H1 (cell line): ENCODE results near the gene COX5A. TPM values are rescaled to one million over a fixed set of nuclear protein-coding genes. Genes with fewer than 3 reads are reported as not detected.
A peak's percentile ranks its signal among the peaks of the same experiment; 100 is the strongest.

Experiments
- CTCF ChIA-PET: fragments of 300-600 bp; sonication (Branson Sonifier 250); formaldehyde crosslinking; loops from one replicate; lab custom pipeline; 2021; ENCODE audit not compliant: partially characterized antibody; lab: Charles Lee
- POLR2A ChIA-PET: fragments of 300-600 bp; sonication (Branson Sonifier 250); formaldehyde crosslinking; loops from one replicate; lab custom pipeline; 2021; ENCODE audit warnings: inconsistent platforms; ENCODE audit not compliant: partially characterized antibody; lab: Charles Lee
- DNase-seq, 2 experiments: peaks; one replicate each; pipeline versions ENCODE4 v3.0.0 to v3.0.0-alpha.2; 2010 to 2022; ENCODE audit warnings: low spot score in 2 of 2, low read depth in 1 of 2, mixed read lengths in 1 of 2
- FAIRE-seq: peaks from 2 replicates; lab custom pipeline; 2011; peaks lifted over from hg19 to GRCh38; lab: Jason Lieb, UNC
- H2AFZ ChIP-seq: 2 replicates; pipeline ENCODE4 v1.8.1; 2012; ENCODE audit warnings: low read length, inconsistent platforms
- H2AK5ac ChIP-seq: 2 replicates; pipeline ENCODE4 v1.6.1; 2013; ENCODE audit warnings: low read depth, low read length
- H2BK120ac ChIP-seq: replicated peaks from 2 replicates; pipeline ENCODE3; 2013; ENCODE audit warnings: low read depth, low read length, inconsistent platforms
- H2BK12ac ChIP-seq: 2 replicates; pipeline ENCODE4 v1.6.1; 2013; ENCODE audit warnings: low read depth, low read length
- H2BK15ac ChIP-seq: 2 replicates; pipeline ENCODE4 v1.6.1; 2013; ENCODE audit warnings: low read length
- H2BK20ac ChIP-seq: 2 replicates; pipeline ENCODE4 v1.6.1; 2013; ENCODE audit warnings: low read length
- H2BK5ac ChIP-seq: 2 replicates; pipeline ENCODE4 v1.6.1; 2013; ENCODE audit warnings: low read depth, low read length
- H3K14ac ChIP-seq: 2 replicates; pipeline ENCODE4 v1.6.1; 2013; ENCODE audit warnings: inconsistent platforms; ENCODE audit not compliant: insufficient read length
- H3K18ac ChIP-seq: 2 replicates; pipeline ENCODE4 v1.6.1; 2013; ENCODE audit warnings: low read length; ENCODE audit errors: extremely low read depth
- H3K23ac ChIP-seq: 2 replicates; pipeline ENCODE4 v1.6.1; 2013; ENCODE audit warnings: inconsistent platforms; ENCODE audit not compliant: insufficient read length
- H3K23me2 ChIP-seq: 2 replicates; pipeline ENCODE4 v1.6.1; 2013; ENCODE audit warnings: low read depth, low read length
- H3K27ac ChIP-seq: 2 replicates; pipeline ENCODE4 v1.6.1; 2011; ENCODE audit warnings: low read depth, low read length, inconsistent platforms
- H3K27me3 ChIP-seq, 4 experiments: replicated peaks in 1 of 4; 1 replicate in 1 of 4; 2 replicates in 3 of 4; pipeline versions ENCODE4 v1.6.1 to v1.8.1; 2011 to 2013; ENCODE audit warnings: low read length in 3 of 4, mild to moderate bottlenecking in 3 of 4, inconsistent platforms in 2 of 4, mixed read lengths in 2 of 4, moderate library complexity in 1 of 4; ENCODE audit not compliant: control insufficient read depth in 3 of 4, insufficient read depth in 3 of 4; ENCODE audit errors: extremely low read depth in 1 of 4
- H3K36me3 ChIP-seq, 4 experiments: 2 replicates each; pipeline versions ENCODE4 v1.6.1 to v1.8.1; 2011 to 2013; ENCODE audit warnings: mild to moderate bottlenecking in 4 of 4, low read length in 3 of 4, moderate library complexity in 2 of 4, control low read depth in 1 of 4, inconsistent platforms in 1 of 4; ENCODE audit not compliant: insufficient read depth in 4 of 4, control insufficient read depth in 2 of 4
- H3K4ac ChIP-seq: replicated peaks from 2 replicates; pipeline ENCODE3; 2013; ENCODE audit warnings: low read length, low read depth, mixed read lengths, inconsistent platforms; ENCODE audit not compliant: insufficient read length
- H3K4me1 ChIP-seq, 4 experiments: replicated peaks in 1 of 4; 1 replicate in 1 of 4; 2 replicates in 3 of 4; pipeline versions ENCODE4 v1.6.1 to v1.8.1; 2011 to 2013; ENCODE audit warnings: low read length in 3 of 4, inconsistent platforms in 2 of 4, mixed read lengths in 1 of 4; ENCODE audit not compliant: insufficient read depth in 4 of 4, control insufficient read depth in 3 of 4
- H3K4me2 ChIP-seq, 2 experiments: 2 replicates each; pipeline versions ENCODE4 v1.6.1 to v1.8.1; 2011 to 2013; ENCODE audit warnings: low read depth in 2 of 2, low read length in 2 of 2, control low read depth in 1 of 2, inconsistent platforms in 1 of 2, mild to moderate bottlenecking in 1 of 2; ENCODE audit not compliant: insufficient read depth in 1 of 2
- H3K4me3 ChIP-seq, 4 experiments: fragments of 200-600, 300-600 bp in 1 of 4; sonication (generic), shearing (Covaris generic), sonication (Bioruptor Twin) in 1 of 4; 2 replicates each; pipeline versions ENCODE4 v1.5.1 to v1.8.1; 2011 to 2016; ENCODE audit warnings: low read length in 4 of 4, low read depth in 3 of 4, control low read depth in 2 of 4, inconsistent platforms in 2 of 4, mild to moderate bottlenecking in 2 of 4, mixed read lengths in 1 of 4, moderate library complexity in 1 of 4; ENCODE audit not compliant: insufficient read depth in 2 of 4; ENCODE audit errors: extremely low read depth in 1 of 4
- H3K56ac ChIP-seq: replicated peaks from 2 replicates; pipeline ENCODE3; 2013; ENCODE audit warnings: low read depth, mild to moderate bottlenecking, mixed read lengths, low read length, inconsistent platforms; ENCODE audit not compliant: insufficient read length
- H3K79me1 ChIP-seq: 2 replicates; pipeline ENCODE4 v1.6.1; 2013; ENCODE audit warnings: low read depth, low read length, control low read depth
- H3K79me2 ChIP-seq, 2 experiments: 2 replicates each; pipeline versions ENCODE4 v1.6.1 to v1.8.1; 2012 to 2013; ENCODE audit warnings: low read length in 2 of 2, mild to moderate bottlenecking in 2 of 2, inconsistent platforms in 1 of 2; ENCODE audit not compliant: insufficient read depth in 2 of 2, control insufficient read depth in 1 of 2
- H3K9ac ChIP-seq, 4 experiments: replicated peaks in 1 of 4; 1 replicate in 1 of 4; 2 replicates in 3 of 4; pipeline versions ENCODE4 v1.6.1 to v1.8.1; 2011 to 2013; ENCODE audit warnings: low read depth in 3 of 4, low read length in 3 of 4, control low read depth in 2 of 4, mild to moderate bottlenecking in 2 of 4, moderate library complexity in 2 of 4, inconsistent platforms in 1 of 4; ENCODE audit errors: extremely low read depth in 1 of 4
- H3K9me3 ChIP-seq, 2 experiments: 2 replicates each; pipeline versions ENCODE4 v1.6.1 to v1.8.1; 2012 to 2013; ENCODE audit warnings: mild to moderate bottlenecking in 2 of 2, moderate library complexity in 2 of 2, control low read depth in 1 of 2, inconsistent platforms in 1 of 2, low read depth in 1 of 2, low read length in 1 of 2, mixed read lengths in 1 of 2; ENCODE audit not compliant: insufficient read depth in 2 of 2
- H4K20me1 ChIP-seq, 2 experiments: replicated peaks in 1 of 2; 2 replicates each; pipeline versions ENCODE3 to v1.8.1; 2011 to 2013; ENCODE audit warnings: inconsistent platforms in 2 of 2, low read length in 2 of 2, mild to moderate bottlenecking in 1 of 2; ENCODE audit not compliant: insufficient read depth in 2 of 2, control insufficient read depth in 1 of 2
- H4K5ac ChIP-seq: 2 replicates; pipeline ENCODE4 v1.6.1; 2013; ENCODE audit warnings: low read length, low read depth, mixed read lengths, inconsistent platforms; ENCODE audit not compliant: insufficient read length
- H4K8ac ChIP-seq: 2 replicates; pipeline ENCODE4 v1.8.0; 2013; ENCODE audit warnings: mild to moderate bottlenecking, moderate library complexity, low read length, inconsistent platforms; ENCODE audit not compliant: insufficient read depth; ENCODE audit errors: extremely low read depth
- H4K91ac ChIP-seq: replicated peaks from 2 replicates; pipeline ENCODE3; 2013; ENCODE audit warnings: low read length, mixed read lengths, inconsistent platforms; ENCODE audit not compliant: insufficient read length
- EGR1 ChIP-seq: IDR thresholded peaks from 2 replicates; pipeline ENCODE4 v1.6.1; 2011; ENCODE audit warnings: low read depth, low read length, borderline replicate concordance
- POLR2A ChIP-seq, 2 experiments: IDR thresholded peaks; 1 replicate in 1 of 2; 2 replicates in 1 of 2; pipeline ENCODE4 v1.6.1; 2011; ENCODE audit warnings: low read depth in 2 of 2, low read length in 2 of 2, mild to moderate bottlenecking in 2 of 2; ENCODE audit errors: control extremely low read depth in 1 of 2
- POLR2AphosphoS5 ChIP-seq: IDR thresholded peaks from 2 replicates; pipeline ENCODE4 v1.6.1; 2011; ENCODE audit warnings: low read depth, low read length
- WGBS, 2 experiments: shearing (Covaris generic) in 1 of 2; methylation state at CpG; one replicate each; pipeline versions ENCODE4 v1.1.6 to v1.1.7; 2013 to 2015; ENCODE audit warnings: low lambda C conversion rate in 2 of 2, mixed read lengths in 2 of 2, inconsistent platforms in 1 of 2, low coverage in 1 of 2, missing lambda C conversion rate in 1 of 2; ENCODE audit not compliant: insufficient replicate concordance in 2 of 2, insufficient coverage in 1 of 2, insufficient read length in 1 of 2; ENCODE audit errors: extremely low coverage in 1 of 2, missing lambda C conversion rate in 1 of 2; 5-methylcytosine and 5-hydroxymethylcytosine counted together
- polyA plus RNA-seq, 7 experiments: library from polyadenylated mRNA; depleted of rRNA in 3 of 7; stranded (reverse) in 5 of 7; unstranded in 2 of 7; fragments of >200 nt in 5 of 7; fragments of 200-250 nt in 2 of 7; gene quantifications; 1 replicate in 5 of 7; 2 replicates in 1 of 7; 4 replicates in 1 of 7; pipeline versions ENCODE4 v1.2.1 to v1.2.3, GENCODE V29; 2011 to 2013; ENCODE audit warnings: missing spikeins in 2 of 7, mixed read lengths in 2 of 7
- total RNA-seq: library from RNA; stranded (reverse); fragmentation: NEBNext Ultra II Directional; extraction: Animal tissue kit (Norgen Biotek cat#: 25700); gene quantifications from 2 replicates; pipeline ENCODE4 v1.2.1, GENCODE V29; 2021

Gene COX5A
- total and polyA plus RNA-seq, 2 of the 8 experiments (the other 6 are each of a cell fraction or from before 2014, with no cell fraction given) = 270 to 367 TPM

DNA sequence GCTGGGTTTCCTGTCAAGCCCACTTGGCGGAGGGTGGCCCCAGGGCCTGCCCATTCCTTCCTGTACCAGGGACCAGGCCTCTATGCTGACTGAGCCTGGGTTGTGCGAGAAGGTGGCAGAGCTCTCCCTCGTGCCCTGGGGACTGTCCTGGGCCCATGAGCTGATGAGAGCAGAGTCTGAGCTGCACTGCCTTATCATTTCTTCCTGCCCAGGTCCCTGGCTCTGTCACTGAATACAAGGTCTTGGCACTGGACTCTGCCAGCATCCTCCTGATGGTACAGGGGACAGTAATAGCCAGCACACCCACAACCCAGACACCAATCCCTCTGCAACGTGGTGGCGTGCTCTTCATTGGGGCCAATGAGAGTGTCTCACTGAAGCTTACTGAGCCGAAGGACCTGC lies 40.6 kb downstream of the COX5A start:
- Histone ChIP-seq H4K5ac (no peak overlapping the region), H4K91ac (no peak overlapping the region), H3K36me3 (peaks cover 19 to 51% (median 35%) of the 10 kb centered on the region in 4 experiments), H3K4me3 (no peak overlapping the region), H2BK15ac (no peak overlapping the region), H3K9me3 (no peaks in the 10 kb centered on the region), H3K4me1 (no peaks in the 10 kb centered on the region), H4K8ac (no peak overlapping the region), H3K23me2 (no peaks in the 10 kb centered on the region), H3K18ac (no peak overlapping the region), H3K4me2 (no peak overlapping the region), H2BK5ac (no peak overlapping the region), H3K23ac (no peak overlapping the region), H4K20me1 (peaks cover 1 to 9% of the 10 kb centered on the region in 2 experiments), H2BK120ac (no peak overlapping the region), H3K27ac (no peak overlapping the region), H2BK12ac (no peak overlapping the region), H3K79me1 (no peaks in the 10 kb centered on the region), H2AFZ (no peak overlapping the region), H3K27me3 (no peaks in the 10 kb centered on the region), H2BK20ac (no peak overlapping the region), H3K56ac (no peak overlapping the region), H3K9ac (no peak overlapping the region), H3K79me2 (no peaks in the 10 kb centered on the region), H2AK5ac (no peak overlapping the region), H3K4ac (no peak overlapping the region), H3K14ac (no peak overlapping the region)
- DNase-seq = no peak
- TF ChIP-seq POLR2AphosphoS5 (0 out of 2 replicates have a peak, but pooled peaks have one; percentile 11), EGR1 (no peak), POLR2A (IDR thresholded peaks at IDR 0.05; ENCODE audit: control extremely low read depth in 1 of 2, low read depth in 2 of 2, low read length in 2 of 2) (peak in 1 of 2 experiments; percentile 40; a peak in 1 of 3 replicates)
- ChIA-PET POLR2A (interaction anchor here (0.9 to 11.9 kb wide), 12 partner anchors 6 to 110 kb away, joined by 3 to 116 read pairs (median 5); partner anchors contain the start of genes COX5A, FAM219B, MPI and SCAMP2), CTCF (interaction anchor here (0.6 to 7.8 kb wide), 9 partner anchors 13 to 170 kb away, joined by 3 to 52 read pairs (median 3); no protein-coding TSS in a partner anchor)
- FAIRE-seq = no peak
- 92% methylated on average over 6 of the region's 6 CpGs; no CpG with 5 or more reads in 1 of the 2 experiments for WGBS, 2 experiments
